ENCODE measurements around the gene TRPT1. TPM values are rescaled to one million over a fixed set of nuclear protein-coding genes. Genes with fewer than 3 reads are reported as not detected.
A peak's percentile ranks its signal among the peaks of the same experiment; 100 is the strongest.

The TRPT1 gene
- total and polyA plus RNA-seq, 9 of the 15 experiments (the other 6 are each of a cell fraction or from before 2014, with no cell fraction given) = 4.6 to 41.7 (median 23.1) TPM

- TF ChIP-seq, protein P1, sequence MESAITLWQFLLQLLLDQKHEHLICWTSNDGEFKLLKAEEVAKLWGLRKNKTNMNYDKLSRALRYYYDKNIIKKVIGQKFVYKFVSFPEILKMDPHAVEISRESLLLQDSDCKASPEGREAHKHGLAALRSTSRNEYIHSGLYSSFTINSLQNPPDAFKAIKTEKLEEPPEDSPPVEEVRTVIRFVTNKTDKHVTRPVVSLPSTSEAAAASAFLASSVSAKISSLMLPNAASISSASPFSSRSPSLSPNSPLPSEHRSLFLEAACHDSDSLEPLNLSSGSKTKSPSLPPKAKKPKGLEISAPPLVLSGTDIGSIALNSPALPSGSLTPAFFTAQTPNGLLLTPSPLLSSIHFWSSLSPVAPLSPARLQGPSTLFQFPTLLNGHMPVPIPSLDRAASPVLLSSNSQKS (CRISPR knock-in tag; IDR thresholded peaks at IDR 0.05) = no peak
- TF ChIP-seq SMARCE1 (IDR thresholded peaks at IDR 0.05) = peak; percentile 38; the same call in 1 of the 2 replicates
- no peak for TF ChIP-seq HDAC3 (IDR thresholded peaks at IDR 0.05; ENCODE audit: borderline replicate concordance, partially characterized antibody)
- TF ChIP-seq ZBTB1 (CRISPR knock-in tag; IDR thresholded peaks at IDR 0.05; ENCODE audit: borderline replicate concordance, low read depth) = peak; percentile 12; the same call in 1 of the 2 replicates
- no peak for TF ChIP-seq CHCHD3 (CRISPR knock-in tag; IDR thresholded peaks at IDR 0.05)
- TF ChIP-seq FOSL1 (tag; conservative IDR thresholded peaks at IDR 0.05) = no peak
- peak; percentile 90 for TF ChIP-seq OTX1 (CRISPR knock-in tag; IDR thresholded peaks at IDR 0.05)
- TF ChIP-seq, protein P2, sequence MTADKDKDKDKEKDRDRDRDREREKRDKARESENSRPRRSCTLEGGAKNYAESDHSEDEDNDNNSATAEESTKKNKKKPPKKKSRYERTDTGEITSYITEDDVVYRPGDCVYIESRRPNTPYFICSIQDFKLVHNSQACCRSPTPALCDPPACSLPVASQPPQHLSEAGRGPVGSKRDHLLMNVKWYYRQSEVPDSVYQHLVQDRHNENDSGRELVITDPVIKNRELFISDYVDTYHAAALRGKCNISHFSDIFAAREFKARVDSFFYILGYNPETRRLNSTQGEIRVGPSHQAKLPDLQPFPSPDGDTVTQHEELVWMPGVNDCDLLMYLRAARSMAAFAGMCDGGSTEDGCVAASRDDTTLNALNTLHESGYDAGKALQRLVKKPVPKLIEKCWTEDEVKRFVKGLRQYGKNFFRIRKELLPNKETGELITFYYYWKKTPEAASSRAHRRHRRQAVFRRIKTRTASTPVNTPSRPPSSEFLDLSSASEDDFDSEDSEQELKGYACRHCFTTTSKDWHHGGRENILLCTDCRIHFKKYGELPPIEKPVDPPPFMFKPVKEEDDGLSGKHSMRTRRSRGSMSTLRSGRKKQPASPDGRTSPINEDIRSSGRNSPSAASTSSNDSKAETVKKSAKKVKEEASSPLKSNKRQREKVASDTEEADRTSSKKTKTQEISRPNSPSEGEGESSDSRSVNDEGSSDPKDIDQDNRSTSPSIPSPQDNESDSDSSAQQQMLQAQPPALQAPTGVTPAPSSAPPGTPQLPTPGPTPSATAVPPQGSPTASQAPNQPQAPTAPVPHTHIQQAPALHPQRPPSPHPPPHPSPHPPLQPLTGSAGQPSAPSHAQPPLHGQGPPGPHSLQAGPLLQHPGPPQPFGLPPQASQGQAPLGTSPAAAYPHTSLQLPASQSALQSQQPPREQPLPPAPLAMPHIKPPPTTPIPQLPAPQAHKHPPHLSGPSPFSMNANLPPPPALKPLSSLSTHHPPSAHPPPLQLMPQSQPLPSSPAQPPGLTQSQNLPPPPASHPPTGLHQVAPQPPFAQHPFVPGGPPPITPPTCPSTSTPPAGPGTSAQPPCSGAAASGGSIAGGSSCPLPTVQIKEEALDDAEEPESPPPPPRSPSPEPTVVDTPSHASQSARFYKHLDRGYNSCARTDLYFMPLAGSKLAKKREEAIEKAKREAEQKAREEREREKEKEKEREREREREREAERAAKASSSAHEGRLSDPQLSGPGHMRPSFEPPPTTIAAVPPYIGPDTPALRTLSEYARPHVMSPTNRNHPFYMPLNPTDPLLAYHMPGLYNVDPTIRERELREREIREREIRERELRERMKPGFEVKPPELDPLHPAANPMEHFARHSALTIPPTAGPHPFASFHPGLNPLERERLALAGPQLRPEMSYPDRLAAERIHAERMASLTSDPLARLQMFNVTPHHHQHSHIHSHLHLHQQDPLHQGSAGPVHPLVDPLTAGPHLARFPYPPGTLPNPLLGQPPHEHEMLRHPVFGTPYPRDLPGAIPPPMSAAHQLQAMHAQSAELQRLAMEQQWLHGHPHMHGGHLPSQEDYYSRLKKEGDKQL (CRISPR knock-in tag; IDR thresholded peaks at IDR 0.05; ENCODE audit: borderline replicate concordance) = 0 out of 2 replicates have a peak, but pooled peaks have one; percentile 33
- TF ChIP-seq U2AF2 (optimal IDR thresholded peaks at IDR 0.05; ENCODE audit: low read depth, low read length) = no peak
- TF ChIP-seq ARID2 (IDR thresholded peaks at IDR 0.05) = no peak
- peak; percentile 15; the same call in 1 of the 2 replicates for TF ChIP-seq XRCC5 (IDR thresholded peaks at IDR 0.05; ENCODE audit: low read depth, low read length)
- peak; percentile 78 for TF ChIP-seq GABPB1 (CRISPR knock-in tag; IDR thresholded peaks at IDR 0.05)
- TF ChIP-seq ZBED1 (IDR thresholded peaks at IDR 0.05) = 0 out of 2 replicates have a peak, but pooled peaks have one; percentile 71
- TF ChIP-seq POLR3G (IDR thresholded peaks at IDR 0.05; ENCODE audit: extremely low read depth, insufficient read length, insufficient replicate concordance) = no peak
- TF ChIP-seq ZNF551 (CRISPR knock-in tag; IDR thresholded peaks at IDR 0.05) = no peak
- TF ChIP-seq SMAD3 (CRISPR knock-in tag; conservative IDR thresholded peaks at IDR 0.05) = 0 out of 2 replicates have a peak, but pooled peaks have one; percentile 40
- TF ChIP-seq, protein P3, sequence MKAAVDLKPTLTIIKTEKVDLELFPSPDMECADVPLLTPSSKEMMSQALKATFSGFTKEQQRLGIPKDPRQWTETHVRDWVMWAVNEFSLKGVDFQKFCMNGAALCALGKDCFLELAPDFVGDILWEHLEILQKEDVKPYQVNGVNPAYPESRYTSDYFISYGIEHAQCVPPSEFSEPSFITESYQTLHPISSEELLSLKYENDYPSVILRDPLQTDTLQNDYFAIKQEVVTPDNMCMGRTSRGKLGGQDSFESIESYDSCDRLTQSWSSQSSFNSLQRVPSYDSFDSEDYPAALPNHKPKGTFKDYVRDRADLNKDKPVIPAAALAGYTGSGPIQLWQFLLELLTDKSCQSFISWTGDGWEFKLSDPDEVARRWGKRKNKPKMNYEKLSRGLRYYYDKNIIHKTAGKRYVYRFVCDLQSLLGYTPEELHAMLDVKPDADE (conservative IDR thresholded peaks at IDR 0.05; ENCODE audit: control insufficient read depth, low read depth, low read length) = peak; percentile 83
- TF ChIP-seq NONO (IDR thresholded peaks at IDR 0.05; ENCODE audit: low read depth in 2 of 2, low read length in 1 of 2) = peak; percentile 66 to 95; a peak in 3 of 4 replicates
- TF ChIP-seq ETV5 (CRISPR knock-in tag; IDR thresholded peaks at IDR 0.05; ENCODE audit: low read depth) = peak; percentile 62; the same call in 1 of the 2 replicates
- TF ChIP-seq PTTG1 (tag; IDR thresholded peaks at IDR 0.05; ENCODE audit: low read depth) = no peak
- TF ChIP-seq CEBPG (CRISPR knock-in tag; IDR thresholded peaks at IDR 0.05) = no peak
- no peak for TF ChIP-seq CEBPG (tag; conservative IDR thresholded peaks at IDR 0.05 in 1 of 2, IDR thresholded peaks at IDR 0.05 in 1 of 2)
Measured at GRCh38 chr11:64185175-64185692, 40.8 kb downstream of the TRPT1 start (continued).
